HCT116 (cell line): ENCODE results near the gene KRTAP20-2. TPM values are rescaled to one million over a fixed set of nuclear protein-coding genes. Genes with fewer than 3 reads are reported as not detected.

Experiments used
- ATAC-seq: fragments of 200-7000 bp; cut with Tn5 transposase; 2 replicates; pipeline ENCODE4 v1.9.1; 2020; ENCODE audit warnings: mild to moderate bottlenecking, moderate library complexity
- BruUV-seq: library from RNA; stranded (reverse); fragments of 400-500 nt; replicated peaks from 2 replicates; lab custom pipeline; 2021; lab: Mats Ljungman, UMichigan
- CTCF ChIA-PET: fragments of 300-600 bp; sonication (Branson Sonifier 250); formaldehyde crosslinking; loops from one replicate; lab custom pipeline; 2021; ENCODE audit warnings: antibody characterized with exemption; lab: Charles Lee
- POLR2A ChIA-PET: fragments of 300-600, 350-600 bp; sonication (Branson Sonifier 250); formaldehyde crosslinking; loops from one replicate; lab custom pipeline; 2021; ENCODE audit warnings: antibody characterized with exemption; lab: Charles Lee
- RAD21 ChIA-PET, 2 experiments: fragments of 300-600 bp; sonication (Branson Sonifier 250); formaldehyde crosslinking; loops; one replicate each; lab custom pipeline; 2023; ENCODE audit warnings: low total read pairs in 2 of 2; ENCODE audit not compliant: uncharacterized antibody in 2 of 2, unreplicated experiment in 2 of 2, low non-redundant PET in 1 of 2; lab: Charles Lee
- DNase-seq: peaks from one replicate; pipeline ENCODE4 v3.0.0-alpha.2; 2010; ENCODE audit warnings: low read depth, low spot score
- H2AFZ ChIP-seq: fragments of 200-600 bp; shearing (Covaris generic), sonication (generic); 2 replicates; pipeline ENCODE4 v1.6.1; 2017; ENCODE audit warnings: low read depth, mixed run types, mixed read lengths, antibody characterized with exemption, low read length; ENCODE audit not compliant: poor library complexity, severe bottlenecking
- H3K27ac ChIP-seq: 2 replicates; pipeline ENCODE4 v1.5.1; 2012; ENCODE audit warnings: low read depth, low read length
- H3K27me3 ChIP-seq: fragments of 200-600 bp; sonication (generic); 2 replicates; pipeline ENCODE4 v1.6.1; 2016; ENCODE audit warnings: mixed run types, low read length, mixed read lengths; ENCODE audit not compliant: insufficient read depth
- H3K36me3 ChIP-seq, 2 experiments: fragments of 200-500 bp in 1 of 2; fragments of 200-600 bp in 1 of 2; sonication (Bioruptor generic) in 1 of 2; sonication (generic) in 1 of 2; 2 replicates each; pipeline versions ENCODE4 v1.5.1 to v1.6.1; 2014 to 2016; ENCODE audit warnings: low read length in 2 of 2, inconsistent platforms in 1 of 2, mixed read lengths in 1 of 2, mixed run types in 1 of 2; ENCODE audit not compliant: insufficient read depth in 2 of 2, control insufficient read depth in 1 of 2
- H3K4me1 ChIP-seq, 2 experiments: fragments of 200-600 bp in 1 of 2; sonication (generic) in 1 of 2; 2 replicates each; pipeline versions ENCODE4 v1.5.1 to v1.6.1; 2012 to 2017; ENCODE audit warnings: low read length in 2 of 2, inconsistent platforms in 1 of 2, mild to moderate bottlenecking in 1 of 2, mixed read lengths in 1 of 2, mixed run types in 1 of 2, moderate library complexity in 1 of 2; ENCODE audit not compliant: insufficient read depth in 2 of 2, control insufficient read depth in 1 of 2
- H3K4me2 ChIP-seq: fragments of 200-600 bp; sonication (generic); 2 replicates; pipeline ENCODE4 v1.6.1; 2017; ENCODE audit warnings: mixed run types, low read length, mixed read lengths
- H3K4me3 ChIP-seq, 2 experiments: fragments of 200-600 bp in 1 of 2; sonication (generic) in 1 of 2; replicated peaks in 1 of 2; 2 replicates each; pipeline ENCODE4 v1.5.1; 2011 to 2016; ENCODE audit warnings: low read length in 2 of 2, control low read depth in 1 of 2, low read depth in 1 of 2, mild to moderate bottlenecking in 1 of 2, mixed read lengths in 1 of 2, mixed run types in 1 of 2
- H3K79me2 ChIP-seq: fragments of 200-600 bp; sonication (generic); 2 replicates; pipeline ENCODE4 v1.6.1; 2017; ENCODE audit warnings: mild to moderate bottlenecking, mixed run types, low read length, moderate library complexity, mixed read lengths; ENCODE audit not compliant: insufficient read depth
- H3K9ac ChIP-seq: fragments of 200-600 bp; sonication (generic); 2 replicates; pipeline ENCODE4 v1.6.1; 2016; ENCODE audit warnings: low read length, mixed read lengths
- H3K9me2 ChIP-seq: fragments of 200-600 bp; sonication (generic), shearing (Covaris generic); 2 replicates; pipeline ENCODE4 v1.6.1; 2017; ENCODE audit warnings: mixed run types, mild to moderate bottlenecking, moderate library complexity; ENCODE audit not compliant: insufficient read depth
- H3K9me3 ChIP-seq, 2 experiments: fragments of 200-500 bp in 1 of 2; fragments of 200-600 bp in 1 of 2; sonication (Bioruptor generic) in 1 of 2; sonication (generic) in 1 of 2; 2 replicates each; pipeline ENCODE4 v1.6.1; 2014 to 2017; ENCODE audit warnings: low read length in 2 of 2, mixed read lengths in 2 of 2, inconsistent platforms in 1 of 2, low read depth in 1 of 2, mild to moderate bottlenecking in 1 of 2, mixed run types in 1 of 2, moderate library complexity in 1 of 2; ENCODE audit not compliant: control insufficient read depth in 1 of 2, insufficient read depth in 1 of 2
- H4K20me1 ChIP-seq: fragments of 200-600 bp; sonication (generic), shearing (Covaris generic); 2 replicates; pipeline ENCODE4 v1.6.1; 2017; ENCODE audit warnings: mixed run types, mild to moderate bottlenecking, moderate library complexity; ENCODE audit not compliant: insufficient read depth
- CEBPB ChIP-seq: IDR thresholded peaks from 2 replicates; pipeline ENCODE4 v1.6.1; 2012; ENCODE audit warnings: low read depth
- EGR1 ChIP-seq: IDR thresholded peaks from 2 replicates; pipeline ENCODE4 v1.6.1; 2012; ENCODE audit warnings: low read depth
- EZH2 ChIP-seq: fragments of 200-600 bp; sonication (generic); IDR thresholded peaks from 2 replicates; pipeline ENCODE4 v1.6.1; 2017; ENCODE audit warnings: antibody characterized with exemption, mixed run types
- EZH2phosphoT487 ChIP-seq: fragments of 200-600 bp; IDR thresholded peaks from 2 replicates; pipeline ENCODE4 v1.6.1; 2018; ENCODE audit warnings: antibody characterized with exemption, borderline replicate concordance
- FOSL1 ChIP-seq: IDR thresholded peaks from 2 replicates; pipeline ENCODE4 v1.6.1; 2012; ENCODE audit warnings: low read depth
- POLR2A ChIP-seq: IDR thresholded peaks from 2 replicates; pipeline ENCODE4 v1.7.0; 2011; ENCODE audit warnings: borderline replicate concordance; ENCODE audit not compliant: insufficient read depth, insufficient read length; ENCODE audit errors: extremely low read depth
- POLR2AphosphoS5 ChIP-seq: IDR thresholded peaks from 2 replicates; pipeline ENCODE4 v1.6.1; 2011; ENCODE audit warnings: mild to moderate bottlenecking, low read depth, low read length, moderate library complexity
- RAD21 ChIP-seq: IDR thresholded peaks from 2 replicates; pipeline ENCODE4 v1.6.1; 2012; ENCODE audit warnings: low read depth, mild to moderate bottlenecking
- TCF7L2 ChIP-seq: IDR thresholded peaks from 2 replicates; pipeline ENCODE4 v1.7.0; 2011; ENCODE audit warnings: borderline replicate concordance, inconsistent platforms; ENCODE audit not compliant: insufficient read depth, insufficient read length; ENCODE audit errors: extremely low read depth
- intact Hi-C: fragments of 100-400 bp; cut with micrococcal nuclease; formaldehyde crosslinking; loops from 2 replicates; pipeline ENCODE4 v1.10.0; 2022
- total RNA-seq: library from RNA; stranded (reverse); gene quantifications from one replicate; pipeline ENCODE4 v1.2.1, GENCODE V29; 2021; ENCODE audit not compliant: unreplicated experiment
- TF ChIP-seq, protein P1 (sequence below), 3 experiments: fragments of 200-600 bp in 1 of 3; sonication (generic) in 1 of 3; IDR thresholded peaks in 2 of 3; conservative IDR thresholded peaks in 1 of 3; 2 replicates each; pipeline ENCODE4 v1.5.1; 2012 to 2017; ENCODE audit warnings: low read depth in 2 of 3, low read length in 2 of 3, antibody characterized with exemption in 1 of 3, borderline replicate concordance in 1 of 3, control low read depth in 1 of 3, mild to moderate bottlenecking in 1 of 3, mixed read lengths in 1 of 3, mixed run types in 1 of 3, moderate library complexity in 1 of 3; ENCODE audit not compliant: insufficient read depth in 1 of 3

KRTAP20-2 gene
- total RNA-seq, 1 experiment from 2014 or later: not detected

DNA sequence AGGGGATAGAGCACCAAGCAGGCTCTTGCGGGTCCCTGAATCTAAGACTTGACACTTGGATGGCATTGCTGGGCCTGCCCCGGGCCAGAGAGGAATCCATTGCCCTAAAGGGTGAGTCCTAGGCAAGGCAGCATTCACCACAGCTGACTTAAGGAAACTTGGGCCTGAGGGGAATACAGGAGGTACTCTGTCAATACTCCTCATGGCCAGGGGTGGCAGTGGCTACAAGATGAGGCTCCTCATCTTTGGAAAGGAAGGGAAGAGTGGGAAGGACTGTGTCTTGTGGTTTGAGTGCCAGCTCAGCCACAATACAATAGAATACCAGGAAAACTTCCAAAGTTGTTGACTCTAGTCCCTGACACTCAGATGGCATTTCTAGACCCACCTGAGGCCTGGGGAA lies 29.0 kb upstream of the KRTAP20-2 start:
- H3K4me3 ChIP-seq: no peak overlapping the region
- TF ChIP-seq CEBPB (no peak), RAD21 (no peak), EGR1 (no peak)
- H3K4me1 ChIP-seq: no peaks in the 10 kb centered on the region
- no peak overlapping the region for H3K27ac ChIP-seq
- no peak overlapping the region for H2AFZ ChIP-seq
- no peaks in the 10 kb centered on the region for H3K36me3 ChIP-seq
- H3K9ac ChIP-seq: no peak overlapping the region
- H3K9me2 ChIP-seq: no peaks in the 10 kb centered on the region
- DNase-seq (no peak), ATAC-seq (no peak)
- ChIA-PET CTCF (no interaction called here), RAD21 (no interaction called here), POLR2A (no interaction called here)
- H3K4me2 ChIP-seq: no peak overlapping the region
- H4K20me1 ChIP-seq: no peaks in the 10 kb centered on the region
- H3K27me3 ChIP-seq: no peaks in the 10 kb centered on the region
- intact Hi-C loops: no loop called here
- BruUV-seq: no TSS peak
- H3K79me2 ChIP-seq: no peaks in the 10 kb centered on the region
- H3K9me3 ChIP-seq: peaks cover 6 to 23% of the 10 kb centered on the region in 2 experiments; a peak in 2 of 4 replicates

DNA sequence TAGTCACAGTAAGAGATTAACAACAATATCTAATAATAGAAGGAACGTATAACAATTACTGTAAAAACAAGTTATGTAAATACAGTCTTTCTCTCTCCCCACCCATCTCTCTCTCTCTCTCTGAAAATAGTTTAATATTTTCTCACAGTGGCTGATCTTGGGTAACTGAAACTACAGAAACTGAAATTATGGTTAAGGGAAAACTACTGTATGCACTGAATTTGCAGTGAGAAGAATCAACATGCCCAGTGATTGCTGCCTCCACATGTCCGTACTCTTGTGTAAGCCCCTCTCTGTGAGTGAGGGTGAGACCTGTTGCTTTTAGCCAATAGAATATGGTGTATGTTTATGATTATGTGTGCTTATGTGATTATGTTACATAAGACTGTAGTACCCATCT lies 22.9 kb upstream of the KRTAP20-2 start:
- no peaks in the 10 kb centered on the region for H3K79me2 ChIP-seq
- BruUV-seq: no TSS peak
- intact Hi-C loops: no loop called here
- no peaks in the 10 kb centered on the region for H3K4me1 ChIP-seq
- H3K9me2 ChIP-seq: no peaks in the 10 kb centered on the region
- H3K36me3 ChIP-seq: no peaks in the 10 kb centered on the region
- H3K27me3 ChIP-seq: no peaks in the 10 kb centered on the region
- H4K20me1 ChIP-seq: no peaks in the 10 kb centered on the region
- no peak overlapping the region for H3K4me3 ChIP-seq
- no peak for DNase-seq
- no peak overlapping the region for H3K4me2 ChIP-seq
- no peak overlapping the region for H2AFZ ChIP-seq
- H3K27ac ChIP-seq: no peak overlapping the region
- ATAC-seq: no peak
- ChIA-PET CTCF (no interaction called here), POLR2A (no interaction called here), RAD21 (no interaction called here)
- TF ChIP-seq POLR2A: no peak
- TF ChIP-seq POLR2AphosphoS5: no peak
- no peak for TF ChIP-seq CEBPB
- no peak for TF ChIP-seq EZH2
- TF ChIP-seq, protein P1, sequence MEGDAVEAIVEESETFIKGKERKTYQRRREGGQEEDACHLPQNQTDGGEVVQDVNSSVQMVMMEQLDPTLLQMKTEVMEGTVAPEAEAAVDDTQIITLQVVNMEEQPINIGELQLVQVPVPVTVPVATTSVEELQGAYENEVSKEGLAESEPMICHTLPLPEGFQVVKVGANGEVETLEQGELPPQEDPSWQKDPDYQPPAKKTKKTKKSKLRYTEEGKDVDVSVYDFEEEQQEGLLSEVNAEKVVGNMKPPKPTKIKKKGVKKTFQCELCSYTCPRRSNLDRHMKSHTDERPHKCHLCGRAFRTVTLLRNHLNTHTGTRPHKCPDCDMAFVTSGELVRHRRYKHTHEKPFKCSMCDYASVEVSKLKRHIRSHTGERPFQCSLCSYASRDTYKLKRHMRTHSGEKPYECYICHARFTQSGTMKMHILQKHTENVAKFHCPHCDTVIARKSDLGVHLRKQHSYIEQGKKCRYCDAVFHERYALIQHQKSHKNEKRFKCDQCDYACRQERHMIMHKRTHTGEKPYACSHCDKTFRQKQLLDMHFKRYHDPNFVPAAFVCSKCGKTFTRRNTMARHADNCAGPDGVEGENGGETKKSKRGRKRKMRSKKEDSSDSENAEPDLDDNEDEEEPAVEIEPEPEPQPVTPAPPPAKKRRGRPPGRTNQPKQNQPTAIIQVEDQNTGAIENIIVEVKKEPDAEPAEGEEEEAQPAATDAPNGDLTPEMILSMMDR (IDR thresholded peaks at IDR 0.05 in 2 of 3, conservative IDR thresholded peaks at IDR 0.05 in 1 of 3; ENCODE audit: borderline replicate concordance in 1 of 3, insufficient read depth in 1 of 3, low read depth in 2 of 3, low read length in 2 of 3): no peak
- TF ChIP-seq EZH2phosphoT487: no peak
- TF ChIP-seq FOSL1: no peak
- no peak for TF ChIP-seq TCF7L2
- peaks cover 13 to 24% of the 10 kb centered on the region in 2 experiments; a peak in 2 of 4 replicates for H3K9me3 ChIP-seq
- no peak overlapping the region for H3K9ac ChIP-seq
